ENCODE results near the gene STK11IP. TPM values are rescaled to one million over a fixed set of nuclear protein-coding genes. Genes with fewer than 3 reads are reported as not detected.

The STK11IP gene
- total RNA-seq, 2 donors from 2014 or later: 18.3 to 60.3 TPM

- Histone ChIP-seq H3K36me3 (no peaks in the 10 kb centered on the region), H3K4me1 (replicated peaks) (no peaks in the 10 kb centered on the region), H3K4me3 (peak overlapping the region; percentile 63 to 78), H3K9me3 (no peaks in the 10 kb centered on the region), H3K27me3 (replicated peaks; ENCODE audit: insufficient read depth) (no peaks in the 10 kb centered on the region), H3K27ac (peak overlapping the region; percentile 77 to 88)
- no peak for DNase-seq (ENCODE audit: low spot score)
- TF ChIP-seq POLR2AphosphoS5 (IDR thresholded peaks at IDR 0.05): no peak
- TF ChIP-seq CTCF (IDR thresholded peaks at IDR 0.05): peak in 1 of 4 experiments; percentile 16
- TF ChIP-seq POLR2A (IDR thresholded peaks at IDR 0.05): peak; percentile 51
- intact Hi-C loops (cut with DNase I): no loop called here
- 18% methylated on average over 50 of the region's 95 CpGs for WGBS
Measured at GRCh38 chr2:219570194-219570923, 27.3 kb upstream of the STK11IP start.

DNA sequence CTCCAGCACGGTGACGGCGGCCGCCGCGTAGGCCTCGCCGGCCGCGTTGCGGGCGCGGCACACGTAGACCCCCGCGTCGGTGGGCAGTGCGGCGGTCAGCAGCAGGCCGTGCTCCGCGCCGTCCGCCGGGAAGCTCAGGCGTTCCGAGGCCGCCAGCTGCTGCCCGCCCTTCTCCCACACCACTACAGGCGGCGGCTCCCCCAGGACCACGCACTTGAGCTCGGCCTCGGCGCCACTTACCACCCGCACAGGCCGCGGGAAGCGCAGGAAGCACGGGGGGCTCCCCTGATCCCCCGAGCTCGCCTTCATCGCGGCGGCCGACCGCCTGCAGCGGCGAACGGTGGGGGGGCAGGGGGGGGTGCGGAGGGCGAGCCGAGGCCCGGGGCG lies 26.7 kb upstream of the STK11IP start:
- intact Hi-C loops (cut with DNase I): no loop called here
- TF ChIP-seq CTCF (IDR thresholded peaks at IDR 0.05): no peak
- TF ChIP-seq POLR2A (IDR thresholded peaks at IDR 0.05): no peak
- TF ChIP-seq POLR2AphosphoS5 (IDR thresholded peaks at IDR 0.05): no peak
- H3K27me3 ChIP-seq (replicated peaks; ENCODE audit: insufficient read depth): no peaks in the 10 kb centered on the region
- peak overlapping the region; percentile 63 to 78 for H3K4me3 ChIP-seq
- DNase-seq (ENCODE audit: low spot score): no peak
- H3K9me3 ChIP-seq: no peaks in the 10 kb centered on the region
- no peaks in the 10 kb centered on the region for H3K36me3 ChIP-seq
- peak overlapping the region; percentile 77 to 88 for H3K27ac ChIP-seq
- WGBS: 0% methylated on average over 40 of the region's 55 CpGs
- no peaks in the 10 kb centered on the region for H3K4me1 ChIP-seq (replicated peaks)

DNA sequence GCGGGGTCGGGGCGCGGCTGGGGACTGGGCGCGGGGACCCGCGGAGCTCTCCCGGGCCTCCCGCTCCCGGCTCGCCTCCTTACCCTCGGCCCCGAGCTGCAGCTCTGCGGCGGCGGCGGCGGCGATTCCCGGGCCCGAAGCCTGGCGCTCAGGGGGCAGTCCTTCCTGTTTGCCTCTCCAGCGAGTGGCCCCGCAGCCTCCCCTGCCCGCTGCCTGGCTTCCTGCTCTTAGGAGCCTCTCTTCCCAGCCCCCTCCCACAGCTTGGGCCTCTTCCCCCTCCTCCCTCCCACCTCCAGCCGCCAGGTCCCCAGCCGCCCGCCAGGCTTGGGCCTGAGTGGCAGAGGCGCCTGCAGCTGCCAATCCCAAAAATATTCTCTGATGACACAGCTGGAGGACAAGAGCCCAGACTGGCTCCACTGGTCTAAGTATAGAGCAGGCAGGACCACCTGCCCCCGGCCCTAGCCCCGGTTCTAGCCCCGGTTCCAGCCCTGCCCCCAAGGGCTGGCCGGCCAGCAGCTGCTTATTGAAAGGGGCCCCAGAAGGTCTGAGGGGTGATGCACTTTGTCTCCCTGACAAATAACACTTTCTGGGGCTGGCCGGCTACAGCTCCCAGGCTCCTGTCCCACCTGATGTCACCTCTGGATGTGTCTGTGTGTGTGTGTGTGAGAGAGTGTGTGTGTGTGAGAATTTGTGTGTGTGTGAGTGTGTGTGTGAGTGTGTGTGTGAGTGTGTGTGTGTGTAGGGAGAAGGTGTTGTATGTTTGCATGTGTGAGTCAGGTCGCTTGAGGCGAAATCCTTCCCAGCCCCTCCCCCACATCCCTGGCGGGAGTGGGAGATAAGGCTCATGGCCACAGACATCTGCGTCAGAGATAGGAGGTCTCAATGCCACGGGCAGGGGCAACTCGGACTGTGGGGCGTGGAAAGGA lies 26.1 kb upstream of the STK11IP start, which contains the start of gene OBSL1:
TSS of gene OBSL1 (minus strand) at position 229 of the 926 bp plus-strand sequence. CDS start 307 bp downstream, outside the sequence.
- no peaks in the 10 kb centered on the region for H3K36me3 ChIP-seq
- intact Hi-C loops (cut with DNase I): no loop called here
- H3K4me1 ChIP-seq (replicated peaks): no peaks in the 10 kb centered on the region
- H3K4me3 ChIP-seq: peak within 1 kb of the TSS; percentile 63 to 78
- DNase-seq (ENCODE audit: low spot score): peak; percentile 57
- WGBS: 8% methylated on average over 34 of the region's 42 CpGs
- H3K27me3 ChIP-seq (replicated peaks; ENCODE audit: insufficient read depth): no peaks in the 10 kb centered on the region
- no peaks in the 10 kb centered on the region for H3K9me3 ChIP-seq
- TF ChIP-seq POLR2A (IDR thresholded peaks at IDR 0.05) (no peak), CTCF (IDR thresholded peaks at IDR 0.05) (no peak), POLR2AphosphoS5 (IDR thresholded peaks at IDR 0.05) (no peak)
- peak within 1 kb of the TSS; percentile 77 to 88 for H3K27ac ChIP-seq

GRCh38 chr2:219572237-219573001 lies 25.2 kb upstream of the STK11IP start, which contains the start of gene INHA:
INHA (plus strand) TSS chr2:219572310; CDS start chr2:219572375, 65 bp downstream.
- Histone ChIP-seq H3K9me3 (no peaks in the 10 kb centered on the region), H3K4me1 (replicated peaks) (no peaks in the 10 kb centered on the region), H3K4me3 (peak within 1 kb of the TSS; percentile 63 to 78), H3K36me3 (no peaks in the 10 kb centered on the region), H3K27me3 (replicated peaks; ENCODE audit: insufficient read depth) (no peaks in the 10 kb centered on the region), H3K27ac (peak within 1 kb of the TSS; percentile 77 to 88)
- intact Hi-C loops (cut with DNase I): no loop called here
- TF ChIP-seq POLR2AphosphoS5 (IDR thresholded peaks at IDR 0.05): no peak
- TF ChIP-seq POLR2A (IDR thresholded peaks at IDR 0.05): no peak
- TF ChIP-seq CTCF (IDR thresholded peaks at IDR 0.05): no peak
- no peak for DNase-seq (ENCODE audit: low spot score)
- 79% methylated on average over 13 of the region's 13 CpGs for WGBS
